Epithelial cell of proximal tubule (primary cell): ENCODE results near the gene KRT31. TPM values are rescaled to one million over a fixed set of nuclear protein-coding genes. Genes with fewer than 3 reads are reported as not detected.
"Not testable (repeated sequence)": the region's sequence is repeated elsewhere in the genome, so short reads cannot be mapped to it uniquely, and the experiment has no call there.

Experiments
- DNase-seq: peaks from one replicate; pipeline ENCODE4 v3.0.0-alpha.2; 2011; ENCODE audit warnings: low read depth
- H3K4me3 ChIP-seq: 2 replicates; pipeline ENCODE4 v1.5.1; 2011; ENCODE audit warnings: low read depth, mild to moderate bottlenecking, low read length
- total RNA-seq: library from RNA; depleted of rRNA; stranded (reverse); fragments of >200 nt; gene quantifications from 2 replicates; pipeline ENCODE4 v1.2.3, GENCODE V29; 2015
- TF ChIP-seq, protein P1 (sequence below): conservative IDR thresholded peaks from 2 replicates; pipeline ENCODE4 v1.5.1; 2012; ENCODE audit warnings: low read depth, mild to moderate bottlenecking, low read length

Gene KRT31
- total RNA-seq, 1 donor from 2014 or later, result not detected

DNA sequence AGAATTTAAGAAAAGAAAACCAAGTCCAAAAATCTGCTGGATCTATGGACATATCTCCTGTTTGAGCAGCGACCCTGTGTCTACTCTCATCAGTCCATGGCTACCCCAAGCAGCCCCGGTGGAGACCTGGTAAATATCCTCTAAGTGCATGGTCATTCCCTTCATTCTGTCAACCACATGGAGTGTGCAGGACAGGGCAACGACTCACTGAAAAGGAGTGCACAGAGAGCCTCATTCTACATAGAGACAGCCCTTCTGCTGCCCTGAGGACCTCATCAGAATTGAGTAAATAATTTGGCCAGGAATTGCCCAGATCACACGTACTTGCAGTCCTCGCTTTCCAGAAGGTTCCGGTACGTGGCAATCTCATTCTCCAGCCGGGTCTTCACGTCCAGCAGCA is 40.4 kb upstream of the KRT31 start:
- H3K4me3 ChIP-seq, result no peak overlapping the region
- DNase-seq, result no peak
- TF ChIP-seq, protein P1, sequence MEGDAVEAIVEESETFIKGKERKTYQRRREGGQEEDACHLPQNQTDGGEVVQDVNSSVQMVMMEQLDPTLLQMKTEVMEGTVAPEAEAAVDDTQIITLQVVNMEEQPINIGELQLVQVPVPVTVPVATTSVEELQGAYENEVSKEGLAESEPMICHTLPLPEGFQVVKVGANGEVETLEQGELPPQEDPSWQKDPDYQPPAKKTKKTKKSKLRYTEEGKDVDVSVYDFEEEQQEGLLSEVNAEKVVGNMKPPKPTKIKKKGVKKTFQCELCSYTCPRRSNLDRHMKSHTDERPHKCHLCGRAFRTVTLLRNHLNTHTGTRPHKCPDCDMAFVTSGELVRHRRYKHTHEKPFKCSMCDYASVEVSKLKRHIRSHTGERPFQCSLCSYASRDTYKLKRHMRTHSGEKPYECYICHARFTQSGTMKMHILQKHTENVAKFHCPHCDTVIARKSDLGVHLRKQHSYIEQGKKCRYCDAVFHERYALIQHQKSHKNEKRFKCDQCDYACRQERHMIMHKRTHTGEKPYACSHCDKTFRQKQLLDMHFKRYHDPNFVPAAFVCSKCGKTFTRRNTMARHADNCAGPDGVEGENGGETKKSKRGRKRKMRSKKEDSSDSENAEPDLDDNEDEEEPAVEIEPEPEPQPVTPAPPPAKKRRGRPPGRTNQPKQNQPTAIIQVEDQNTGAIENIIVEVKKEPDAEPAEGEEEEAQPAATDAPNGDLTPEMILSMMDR, result no peak

DNA sequence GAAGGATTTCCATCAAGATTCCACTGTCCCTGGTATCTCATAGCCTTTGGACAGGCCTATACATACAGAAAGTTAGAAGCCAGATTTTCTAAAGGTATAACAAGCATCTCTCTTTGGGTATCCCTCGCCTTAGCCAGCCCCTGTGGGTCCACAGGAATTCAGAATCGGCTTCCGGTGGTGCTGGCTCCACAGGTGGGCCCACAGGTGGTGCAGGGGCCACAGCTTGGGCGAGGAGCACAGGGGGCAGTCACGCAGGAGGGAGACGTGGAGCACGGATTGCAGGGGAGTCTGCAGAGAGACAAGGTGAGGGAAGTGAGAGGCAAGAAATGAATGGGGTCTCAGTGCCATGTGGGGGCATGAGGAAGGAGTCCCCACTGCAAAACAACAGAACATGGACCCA is 39.8 kb upstream of the KRT31 start:
- TF ChIP-seq, protein P1, result no peak

DNA sequence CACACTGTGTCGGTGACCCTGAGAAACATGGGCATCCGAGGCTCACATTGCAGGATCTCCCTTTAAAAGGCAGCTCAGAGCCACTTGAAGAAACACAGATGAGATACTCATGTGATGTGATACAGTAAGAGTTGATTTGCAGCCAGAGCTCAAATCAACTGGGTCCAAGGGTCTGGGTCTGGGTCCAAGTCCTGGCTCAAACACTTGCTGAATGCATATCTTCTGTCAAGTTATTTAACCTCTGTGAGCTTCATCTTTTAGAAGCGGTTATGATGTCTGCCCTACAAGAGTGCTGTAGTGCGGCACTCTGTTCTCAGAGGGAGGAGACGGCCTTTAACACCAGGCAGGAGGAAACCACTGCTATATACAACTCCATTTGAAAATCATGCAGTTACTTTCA is 37.0 kb upstream of the KRT31 start:
- no peak for DNase-seq
- TF ChIP-seq, protein P1, result no peak
- no peak overlapping the region for H3K4me3 ChIP-seq

More for the DNA sequence above, 39.8 kb upstream of the KRT31 start:
- no peak overlapping the region for H3K4me3 ChIP-seq
- DNase-seq, result no peak

DNA sequence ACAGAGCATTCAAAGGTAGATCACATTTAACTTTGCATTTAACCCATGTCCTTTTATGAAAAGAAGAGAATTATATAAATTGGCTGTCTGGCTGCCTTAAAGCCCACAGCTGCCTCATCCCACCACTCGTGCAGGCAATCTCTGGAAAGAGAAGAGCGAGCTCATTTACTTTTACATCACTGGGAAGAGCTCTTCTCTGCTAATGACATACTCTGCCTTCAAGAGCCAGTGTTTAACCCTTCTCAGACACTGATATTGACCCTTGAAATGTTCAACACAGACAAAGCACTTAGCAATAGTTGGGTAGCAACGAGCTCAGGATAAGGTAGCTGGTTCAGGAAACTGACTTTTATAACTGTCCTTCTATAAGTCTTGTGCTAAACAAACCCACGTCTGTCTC is 36.6 kb upstream of the KRT31 start:
- DNase-seq, result no peak

DNA sequence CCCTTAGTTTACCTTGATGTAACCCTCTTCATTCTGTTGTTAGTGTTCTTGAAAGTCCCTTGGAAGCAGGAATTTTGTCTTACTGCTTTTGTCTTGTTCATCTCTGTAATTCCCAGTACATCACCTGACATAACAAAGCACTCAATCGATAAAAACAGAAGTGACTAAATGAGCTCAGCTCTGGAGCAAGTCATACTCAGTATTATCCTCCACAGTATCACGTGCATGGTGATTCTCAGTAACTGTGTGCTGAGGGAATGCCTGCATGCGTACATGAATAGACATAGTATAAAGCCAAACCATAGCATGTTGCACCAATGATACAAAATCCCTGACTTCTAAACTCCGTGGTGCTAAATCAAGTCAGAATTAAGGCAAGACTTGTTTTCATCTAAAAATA is 36.2 kb upstream of the KRT31 start:
- H3K4me3 ChIP-seq, result no peak overlapping the region
- TF ChIP-seq, protein P1, result no peak
- no peak for DNase-seq

More for the DNA sequence above, 36.6 kb upstream of the KRT31 start:
- no peak overlapping the region for H3K4me3 ChIP-seq
- TF ChIP-seq, protein P1, result no peak

DNA sequence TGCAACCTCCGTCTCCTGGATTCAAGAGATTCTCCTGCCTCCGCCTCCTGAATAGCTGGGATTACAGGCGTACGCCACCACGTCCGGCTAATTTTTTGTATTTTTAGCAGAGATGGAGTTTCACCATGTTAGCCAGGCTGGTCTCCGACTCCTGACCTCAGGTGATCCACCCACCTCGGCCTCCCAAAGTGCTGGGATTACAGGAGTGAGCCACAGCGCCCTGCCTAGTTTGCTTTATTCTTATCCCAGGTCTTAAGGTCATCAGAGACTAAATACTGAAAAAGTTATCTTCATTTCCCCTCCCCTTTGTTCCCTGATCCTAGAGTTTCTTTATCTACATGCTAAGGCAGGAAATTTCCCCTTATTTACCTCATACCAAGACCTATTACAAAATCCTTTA is 33.0 kb upstream of the KRT31 start:
- not testable (repeated sequence) for H3K4me3 ChIP-seq, DNase-seq

DNA sequence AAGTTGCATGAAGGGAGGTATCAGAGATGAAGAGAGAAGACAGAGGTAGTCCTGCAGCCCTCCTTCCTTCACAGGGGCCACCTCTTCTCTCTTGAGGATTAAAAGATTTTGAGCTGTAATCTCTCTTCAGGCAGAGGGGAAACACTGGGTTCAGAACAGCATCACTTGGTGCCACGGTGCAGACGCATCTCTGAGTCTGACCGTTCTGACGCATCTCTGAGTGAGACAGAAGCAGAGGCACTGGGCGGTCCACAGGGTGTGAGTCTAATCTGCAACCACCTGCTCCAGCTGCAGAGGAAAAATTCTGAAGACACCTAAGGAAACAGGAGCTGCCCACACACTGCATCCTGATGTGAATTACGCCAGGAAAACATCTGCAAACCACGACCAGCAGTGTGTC is 32.3 kb upstream of the KRT31 start:
- TF ChIP-seq, protein P1, result no peak
- DNase-seq, result no peak
- no peak overlapping the region for H3K4me3 ChIP-seq

DNA sequence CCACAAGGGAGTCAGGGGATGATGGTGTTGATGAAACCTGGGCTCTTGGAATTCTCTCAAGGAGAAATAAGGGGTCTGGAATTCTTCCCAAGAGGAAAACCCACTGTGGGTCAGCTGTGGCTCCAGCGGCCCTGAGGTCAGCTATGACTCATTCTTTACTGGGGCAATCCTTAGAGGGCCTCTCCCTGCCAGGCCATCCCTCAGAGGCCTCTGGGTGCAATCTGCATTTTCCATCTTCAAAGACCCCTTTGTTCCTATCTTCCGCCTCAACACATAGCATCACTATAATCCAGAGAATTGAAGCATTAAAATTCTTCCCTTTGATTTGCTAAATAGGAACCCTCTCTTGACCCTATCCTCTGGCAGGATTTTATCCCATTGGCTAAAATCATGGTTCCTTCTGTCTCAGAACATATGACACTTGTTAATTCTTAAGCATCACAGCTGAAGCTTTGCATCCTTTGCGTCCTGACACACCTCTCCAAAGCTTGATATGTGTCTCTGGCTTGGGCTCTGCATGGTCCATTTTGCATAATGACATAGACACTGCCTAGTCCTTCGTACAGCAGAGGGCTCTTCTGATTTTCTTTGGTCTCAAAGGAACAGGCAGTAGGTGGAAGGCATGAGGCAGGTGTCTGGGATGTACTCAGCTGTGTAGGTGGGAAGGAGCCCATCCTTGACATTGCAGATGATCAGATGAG is 31.3 kb upstream of the KRT31 start:
- TF ChIP-seq, protein P1, result no peak
- DNase-seq, result no peak
- no peak overlapping the region for H3K4me3 ChIP-seq
